HL-60 (cell line): ENCODE measurements around the gene S100G.

Experiments used
- DNase-seq, 2 experiments: peaks; one replicate each; pipeline ENCODE4 v3.0.0-alpha.2; 2010 to 2020; ENCODE audit warnings: low read depth in 1 of 2, low spot score in 1 of 2
- H3K27ac ChIP-seq: fragments of 250-450 bp; sonication (Bioruptor Pico); replicated peaks from 2 replicates; pipeline ENCODE4 v1.5.1; 2020; ENCODE audit warnings: mild to moderate bottlenecking, moderate library complexity
- H3K27me3 ChIP-seq: fragments of 250-450 bp; sonication (Bioruptor Pico); 2 replicates; pipeline ENCODE4 v1.5.1; 2021; ENCODE audit warnings: mild to moderate bottlenecking, moderate library complexity; ENCODE audit not compliant: insufficient read depth, poor library complexity, severe bottlenecking
- H3K4me3 ChIP-seq: replicated peaks from 2 replicates; pipeline ENCODE4 v1.5.1; 2011; ENCODE audit warnings: mild to moderate bottlenecking, control low read depth, low read length; ENCODE audit not compliant: insufficient read depth
- CTCF ChIP-seq: IDR thresholded peaks from one replicate; pipeline ENCODE4 v1.5.1; 2011; ENCODE audit warnings: low read length, control low read depth, inconsistent platforms; ENCODE audit not compliant: insufficient read depth
- GABPA ChIP-seq: IDR thresholded peaks from 2 replicates; pipeline ENCODE4 v1.6.1; 2012; ENCODE audit warnings: low read depth
- POLR2AphosphoS5 ChIP-seq: IDR thresholded peaks from 2 replicates; pipeline ENCODE4 v1.6.1; 2012; ENCODE audit warnings: low read depth
- REST ChIP-seq: IDR thresholded peaks from 2 replicates; pipeline ENCODE4 v1.6.1; 2012; ENCODE audit warnings: low read depth; ENCODE audit not compliant: insufficient replicate concordance
- SPI1 ChIP-seq: IDR thresholded peaks from 2 replicates; pipeline ENCODE4 v1.6.1; 2012; ENCODE audit warnings: low read depth, mild to moderate bottlenecking, borderline replicate concordance

The S100G gene

GRCh38 chrX:16635596-16635995, 14.4 kb upstream of the S100G start:
- DNase-seq, result no peak
- H3K27me3 ChIP-seq, result no peaks in the 10 kb centered on the region
- H3K27ac ChIP-seq, result no peak overlapping the region
- TF ChIP-seq REST (no peak), SPI1 (no peak), POLR2AphosphoS5 (no peak), CTCF (no peak), GABPA (no peak)
- H3K4me3 ChIP-seq, result no peak overlapping the region

- H3K27ac ChIP-seq, result no peak overlapping the region
- no peak overlapping the region for H3K4me3 ChIP-seq
- H3K27me3 ChIP-seq, result no peaks in the 10 kb centered on the region
- no peak for DNase-seq
- no peak for TF ChIP-seq REST
These were observed 11.4 kb upstream of the S100G start for GRCh38 chrX:16638533-16638932.

- no peak for TF ChIP-seq GABPA
- no peak for TF ChIP-seq REST
- no peak for TF ChIP-seq POLR2AphosphoS5
- no peak for TF ChIP-seq CTCF
- TF ChIP-seq SPI1, result no peak
- Histone ChIP-seq H3K27me3 (no peaks in the 10 kb centered on the region), H3K27ac (no peak overlapping the region), H3K4me3 (no peak overlapping the region)
- no peak for DNase-seq
These were observed 10.0 kb upstream of the S100G start for GRCh38 chrX:16639966-16640365.

- H3K27ac ChIP-seq, result no peak overlapping the region
- TF ChIP-seq CTCF (no peak), SPI1 (no peak), GABPA (no peak), REST (no peak), POLR2AphosphoS5 (no peak)
- H3K27me3 ChIP-seq, result no peaks in the 10 kb centered on the region
- no peak for DNase-seq
- no peak overlapping the region for H3K4me3 ChIP-seq
These were observed 9.1 kb upstream of the S100G start for GRCh38 chrX:16640823-16641222.
